Glutamatergic neuron (in vitro differentiated cells): ENCODE measurements around the gene UHMK1. TPM values are rescaled to one million over a fixed set of nuclear protein-coding genes. Genes with fewer than 3 reads are reported as not detected.

Source experiments
- total RNA-seq: library from RNA; stranded (reverse); fragmentation: NEBNext Ultra II Directional; extraction: Animal tissue kit (Norgen Biotek cat#: 25700); gene quantifications from one replicate; pipeline ENCODE4 v1.2.1, GENCODE V29; 2021; ENCODE audit not compliant: unreplicated experiment

The UHMK1 gene
- total RNA-seq, 1 donor from 2014 or later = 19.4 TPM

Other genes starting within 250 kb of the UHMK1 start
- gene SPATA46, start 121.0 kb upstream of the UHMK1 start, total RNA-seq = not detected
- 12.3 TPM for gene C1orf226, start 116.1 kb upstream of the UHMK1 start, total RNA-seq
- not detected for gene SH2D1B, start 85.7 kb upstream of the UHMK1 start, total RNA-seq
- 34.1 TPM for gene UAP1, start 63.9 kb downstream of the UHMK1 start, total RNA-seq
- 4.4 TPM for gene DDR2, start 134.6 kb downstream of the UHMK1 start, total RNA-seq